CD4-positive, alpha-beta T cell treated with Interferon alpha-2 for 1 hour (primary cell): ENCODE results near the gene UGT8.

Source experiments
- DNase-seq, 2 donors: peaks; one replicate each; pipeline ENCODE4 v3.0.0-alpha.2; 2020 to 2022

Gene UGT8

DNA sequence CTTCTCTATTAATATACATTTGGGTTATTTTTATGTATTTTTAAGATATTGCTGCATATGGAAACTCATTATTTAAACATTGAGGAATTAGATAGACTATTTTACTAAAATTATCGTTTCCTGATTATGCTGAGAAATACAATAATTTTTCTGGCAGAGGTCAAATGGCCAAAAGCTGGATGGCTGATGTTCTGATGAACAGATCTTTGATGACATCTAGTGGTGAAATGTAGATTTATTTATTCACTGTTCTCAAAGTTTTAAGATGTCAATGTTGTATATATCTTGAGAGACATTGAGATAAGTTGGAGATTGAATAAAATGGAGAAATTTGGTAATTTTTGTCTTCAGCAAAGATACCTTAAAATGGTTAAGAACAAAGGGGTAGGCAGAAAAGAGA is 96.2 kb downstream of the UGT8 start:
- peak in 1 of 2 donors; percentile 24 for DNase-seq

DNA sequence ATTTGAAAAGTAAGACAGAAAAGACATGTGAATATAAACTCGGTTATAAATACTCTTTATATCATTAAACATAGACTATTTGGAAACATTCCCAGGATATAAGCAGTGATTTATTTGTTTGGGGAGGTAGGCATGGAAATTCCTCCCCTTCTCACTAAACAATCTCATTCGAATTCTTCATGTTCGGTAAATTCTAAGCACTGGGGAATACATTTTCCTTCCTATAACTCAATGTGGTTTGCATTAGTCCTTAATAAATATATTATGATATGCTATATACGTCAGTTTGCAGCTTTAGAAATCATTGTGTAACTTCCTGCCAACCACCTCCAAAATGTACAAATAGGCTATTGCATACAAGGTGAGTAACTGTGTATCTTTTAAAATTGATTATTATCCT is 99.6 kb downstream of the UGT8 start:
- DNase-seq = no peak

- DNase-seq = no peak
Observed at GRCh38 chr4:114701491-114701890, 102.9 kb downstream of the UGT8 start.

- DNase-seq = no peak
Observed at GRCh38 chr4:114717432-114717831, 118.8 kb downstream of the UGT8 start.

GRCh38 chr4:114725066-114725465 is 126.5 kb downstream of the UGT8 start:
- no peak for DNase-seq

- no peak for DNase-seq
Observed at GRCh38 chr4:114727461-114727860, 128.9 kb downstream of the UGT8 start.
